Prostate gland (tissue), 2 donors: ENCODE results near the gene PIK3CA.

ENCODE experiments used
- POLR2AphosphoS5 ChIP-seq: sonication (generic); formaldehyde crosslinking; IDR thresholded peaks from one replicate; pipeline ENCODE4 v1.6.1; 2017; ENCODE audit warnings: antibody characterized with exemption
- TF ChIP-seq, protein P1 (sequence below), 4 experiments: fragments of 200-600 bp in 2 of 4; fragments of 450-650 bp in 2 of 4; sonication (generic) in 2 of 4; IDR thresholded peaks; 1 replicate in 3 of 4; 2 replicates in 1 of 4; pipeline ENCODE4 v1.5.1; 2016 to 2019; ENCODE audit warnings: antibody characterized with exemption in 4 of 4, mild to moderate bottlenecking in 2 of 4, moderate library complexity in 2 of 4

DNA sequence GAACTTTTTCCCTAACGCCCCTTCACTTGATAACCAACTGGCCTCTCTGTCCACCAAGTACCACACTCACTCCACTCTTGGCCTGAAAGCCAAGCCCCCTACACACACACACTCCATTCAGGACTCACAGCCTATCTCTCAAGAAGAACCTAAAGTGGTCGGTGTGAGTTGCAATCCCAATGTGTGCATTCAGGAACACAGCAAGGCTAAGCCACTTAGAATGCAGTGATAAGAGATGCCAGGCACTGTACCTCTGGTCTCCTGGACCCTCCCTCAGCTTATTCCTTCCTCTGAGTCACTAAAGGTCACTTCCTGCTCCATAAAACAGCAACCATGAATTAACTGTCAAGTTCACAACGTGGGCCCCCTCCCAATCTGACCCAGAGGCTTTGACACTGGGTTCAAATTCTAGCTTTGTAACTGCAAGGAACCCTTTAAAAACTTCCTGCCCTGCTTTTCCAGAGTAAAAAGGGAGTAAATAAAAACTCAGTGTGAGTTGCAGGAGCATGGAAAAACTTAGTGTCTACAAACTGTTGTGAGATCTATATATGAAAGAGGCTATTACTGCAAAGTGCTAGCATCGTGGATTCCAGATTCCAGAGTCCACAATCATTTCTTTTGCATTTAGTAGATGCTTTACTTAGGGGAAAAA lies 120.4 kb downstream of the PIK3CA start:
- TF ChIP-seq, protein P1, sequence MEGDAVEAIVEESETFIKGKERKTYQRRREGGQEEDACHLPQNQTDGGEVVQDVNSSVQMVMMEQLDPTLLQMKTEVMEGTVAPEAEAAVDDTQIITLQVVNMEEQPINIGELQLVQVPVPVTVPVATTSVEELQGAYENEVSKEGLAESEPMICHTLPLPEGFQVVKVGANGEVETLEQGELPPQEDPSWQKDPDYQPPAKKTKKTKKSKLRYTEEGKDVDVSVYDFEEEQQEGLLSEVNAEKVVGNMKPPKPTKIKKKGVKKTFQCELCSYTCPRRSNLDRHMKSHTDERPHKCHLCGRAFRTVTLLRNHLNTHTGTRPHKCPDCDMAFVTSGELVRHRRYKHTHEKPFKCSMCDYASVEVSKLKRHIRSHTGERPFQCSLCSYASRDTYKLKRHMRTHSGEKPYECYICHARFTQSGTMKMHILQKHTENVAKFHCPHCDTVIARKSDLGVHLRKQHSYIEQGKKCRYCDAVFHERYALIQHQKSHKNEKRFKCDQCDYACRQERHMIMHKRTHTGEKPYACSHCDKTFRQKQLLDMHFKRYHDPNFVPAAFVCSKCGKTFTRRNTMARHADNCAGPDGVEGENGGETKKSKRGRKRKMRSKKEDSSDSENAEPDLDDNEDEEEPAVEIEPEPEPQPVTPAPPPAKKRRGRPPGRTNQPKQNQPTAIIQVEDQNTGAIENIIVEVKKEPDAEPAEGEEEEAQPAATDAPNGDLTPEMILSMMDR (IDR thresholded peaks at IDR 0.05), result no peak
- TF ChIP-seq POLR2AphosphoS5, result no peak
